ENCODE measurements around the gene S100B. TPM values are rescaled to one million over a fixed set of nuclear protein-coding genes. Genes with fewer than 3 reads are reported as not detected.

Gene S100B
- total RNA-seq, 2 experiments from 2014 or later: 0.71 to 0.91 TPM

- CTCF ChIA-PET: no interaction called here
- POLR2A ChIA-PET: no interaction called here
Measured at GRCh38 chr21:46568562-46568961, 36.3 kb downstream of the S100B start.

GRCh38 chr21:46567348-46567747, 37.5 kb downstream of the S100B start:
- POLR2A ChIA-PET: no interaction called here
- CTCF ChIA-PET: no interaction called here

GRCh38 chr21:46564391-46564790, 40.5 kb downstream of the S100B start:
- CTCF ChIA-PET: no interaction called here
- POLR2A ChIA-PET: no interaction called here

GRCh38 chr21:46562964-46563607, 41.8 kb downstream of the S100B start:
- ChIA-PET CTCF (no interaction called here), POLR2A (no interaction called here)

GRCh38 chr21:46562472-46562871, 42.4 kb downstream of the S100B start:
- ChIA-PET POLR2A (no interaction called here), CTCF (no interaction called here)

GRCh38 chr21:46561445-46562090, 43.3 kb downstream of the S100B start:
- CTCF ChIA-PET: interaction anchor here (1.5 kb wide), 1 partner anchor 10 kb away, joined by 7 read pairs; no protein-coding TSS in a partner anchor
- POLR2A ChIA-PET: interaction anchor here (0.6 kb wide), 1 partner anchor 157 kb away, joined by 4 read pairs; no protein-coding TSS in a partner anchor

- ChIA-PET CTCF (interaction anchor here (1.5 kb wide), 1 partner anchor 9 kb away, joined by 7 read pairs; no protein-coding TSS in a partner anchor), POLR2A (no interaction called here)
Measured at GRCh38 chr21:46560568-46561444, 44.1 kb downstream of the S100B start.

- ChIA-PET CTCF (interaction anchor here (0.7 to 1.4 kb wide), 3 partner anchors 12 to 134 kb away, joined by 3 to 4 read pairs (median 4); no protein-coding TSS in a partner anchor), POLR2A (interaction anchor here (0.6 to 1.8 kb wide), 5 partner anchors 49 to 76 kb away, joined by 3 to 5 read pairs (median 3); partner anchors contain the start of gene PRMT2)
Measured at GRCh38 chr21:46559291-46559983, 45.4 kb downstream of the S100B start.

- ChIA-PET POLR2A (no interaction called here), CTCF (no interaction called here)
Measured at GRCh38 chr21:46557919-46558392, 46.9 kb downstream of the S100B start.

GRCh38 chr21:46557469-46557868, 47.4 kb downstream of the S100B start:
- ChIA-PET POLR2A (no interaction called here), CTCF (interaction anchor here (0.7 kb wide), 1 partner anchor 58 kb away, joined by 3 read pairs; no protein-coding TSS in a partner anchor)

GRCh38 chr21:46556802-46557201, 48.1 kb downstream of the S100B start:
- POLR2A ChIA-PET: no interaction called here
- CTCF ChIA-PET: interaction anchor here (0.7 kb wide), 1 partner anchor 57 kb away, joined by 3 read pairs; no protein-coding TSS in a partner anchor

- POLR2A ChIA-PET: no interaction called here
- CTCF ChIA-PET: no interaction called here
Measured at GRCh38 chr21:46555678-46556077, 49.2 kb downstream of the S100B start.

- CTCF ChIA-PET: no interaction called here
- POLR2A ChIA-PET: no interaction called here
Measured at GRCh38 chr21:46555225-46555617, 49.7 kb downstream of the S100B start.

- ChIA-PET CTCF (no interaction called here), POLR2A (no interaction called here)
Measured at GRCh38 chr21:46554431-46555224, 50.3 kb downstream of the S100B start.

- POLR2A ChIA-PET: no interaction called here
Measured at GRCh38 chr21:46553993-46554392, 50.9 kb downstream of the S100B start.

GRCh38 chr21:46552865-46553379, 52.0 kb downstream of the S100B start:
- CTCF ChIA-PET: no interaction called here
- POLR2A ChIA-PET: interaction anchor here (1.0 kb wide), 1 partner anchor 579 kb away, joined by 3 read pairs; no protein-coding TSS in a partner anchor

More at GRCh38 chr21:46553993-46554392, 50.9 kb downstream of the S100B start:
- CTCF ChIA-PET: interaction anchor here (0.8 kb wide), 1 partner anchor 269 kb away, joined by 3 read pairs; the partner anchor contains the start of gene MCM3AP

- ChIA-PET CTCF (interaction anchor here (1.4 to 1.5 kb wide), 2 partner anchors 8 to 56 kb away, joined by 3 to 7 read pairs; no protein-coding TSS in a partner anchor), POLR2A (interaction anchor here (1.0 kb wide), 1 partner anchor 579 kb away, joined by 3 read pairs; no protein-coding TSS in a partner anchor)
Measured at GRCh38 chr21:46552274-46552673, 52.6 kb downstream of the S100B start.

GRCh38 chr21:46551636-46552241, 53.1 kb downstream of the S100B start:
- CTCF ChIA-PET: interaction anchor here (1.4 to 1.5 kb wide), 2 partner anchors 9 to 57 kb away, joined by 3 to 7 read pairs; no protein-coding TSS in a partner anchor
- POLR2A ChIA-PET: interaction anchor here (1.0 kb wide), 1 partner anchor 578 kb away, joined by 3 read pairs; no protein-coding TSS in a partner anchor

Data from activated CD8-positive, alpha-beta memory T cell treated with anti-CD3 and anti-CD28 coated beads for 36 hours (primary cell).